GM19455 (cell line): ENCODE data around the gene NAT8L.

ENCODE experiments used
- ATAC-seq: cut with Tn5 transposase; IDR thresholded peaks from one replicate; pipeline ENCODE4 v1.9.1; 2021; ENCODE audit not compliant: unreplicated experiment

NAT8L gene

DNA sequence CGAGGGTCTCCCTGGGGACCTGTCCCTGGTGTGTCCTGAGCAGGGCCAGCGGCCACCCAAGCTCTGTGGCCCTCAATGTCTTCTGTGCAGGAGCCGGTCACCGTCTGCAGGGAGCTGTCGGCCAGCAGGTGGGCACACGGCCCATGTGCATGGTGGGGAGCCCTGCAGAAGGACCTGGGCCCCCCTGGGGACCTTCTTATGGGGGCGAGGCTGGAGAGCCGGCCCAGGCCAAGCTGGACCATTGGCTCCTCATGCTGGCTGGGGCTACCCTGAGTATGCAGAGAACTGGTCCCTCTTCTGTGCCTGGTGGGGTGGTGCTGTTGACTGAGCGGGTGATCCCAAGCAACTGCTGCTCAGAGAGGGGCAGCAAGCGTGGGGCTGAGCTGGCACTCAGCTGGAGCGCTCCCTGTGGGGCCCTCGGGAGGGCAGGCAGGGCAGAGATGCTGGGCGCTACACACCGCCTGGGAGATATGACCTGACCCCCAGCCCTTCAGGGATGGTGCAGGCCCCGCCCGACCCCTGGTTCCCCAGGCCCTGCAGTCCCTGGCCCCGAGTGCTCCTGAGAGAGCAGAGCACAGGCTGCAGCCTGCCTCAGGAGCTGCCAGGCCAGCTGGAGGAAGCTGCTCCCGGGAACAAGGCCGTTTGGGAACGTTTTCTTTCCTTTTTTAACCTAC, 14.8 kb downstream of the NAT8L start:
- ATAC-seq: no peak

DNA sequence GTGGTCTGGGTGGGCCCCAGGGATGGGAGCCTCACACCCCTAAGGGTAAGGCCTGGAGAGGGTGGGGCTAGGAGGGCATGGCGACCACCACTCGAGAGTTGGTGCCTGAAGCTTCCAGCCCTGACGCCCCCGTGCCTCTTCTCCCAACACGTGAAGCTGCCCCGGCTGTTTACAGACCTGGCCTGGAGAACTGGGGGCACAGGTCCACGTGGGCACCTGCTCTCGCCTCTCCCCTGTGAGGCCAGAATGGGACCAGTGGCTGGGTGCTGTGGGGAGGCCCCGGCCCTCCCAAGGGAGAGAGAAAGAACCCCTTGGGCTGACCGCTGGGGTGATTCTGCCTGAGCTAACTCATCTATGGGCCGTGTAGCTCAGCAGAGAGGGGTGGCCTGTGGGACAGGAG, 15.5 kb downstream of the NAT8L start:
- no peak for ATAC-seq

GRCh38 chr4:2075171-2075986, 16.3 kb downstream of the NAT8L start:
- ATAC-seq: no peak

DNA sequence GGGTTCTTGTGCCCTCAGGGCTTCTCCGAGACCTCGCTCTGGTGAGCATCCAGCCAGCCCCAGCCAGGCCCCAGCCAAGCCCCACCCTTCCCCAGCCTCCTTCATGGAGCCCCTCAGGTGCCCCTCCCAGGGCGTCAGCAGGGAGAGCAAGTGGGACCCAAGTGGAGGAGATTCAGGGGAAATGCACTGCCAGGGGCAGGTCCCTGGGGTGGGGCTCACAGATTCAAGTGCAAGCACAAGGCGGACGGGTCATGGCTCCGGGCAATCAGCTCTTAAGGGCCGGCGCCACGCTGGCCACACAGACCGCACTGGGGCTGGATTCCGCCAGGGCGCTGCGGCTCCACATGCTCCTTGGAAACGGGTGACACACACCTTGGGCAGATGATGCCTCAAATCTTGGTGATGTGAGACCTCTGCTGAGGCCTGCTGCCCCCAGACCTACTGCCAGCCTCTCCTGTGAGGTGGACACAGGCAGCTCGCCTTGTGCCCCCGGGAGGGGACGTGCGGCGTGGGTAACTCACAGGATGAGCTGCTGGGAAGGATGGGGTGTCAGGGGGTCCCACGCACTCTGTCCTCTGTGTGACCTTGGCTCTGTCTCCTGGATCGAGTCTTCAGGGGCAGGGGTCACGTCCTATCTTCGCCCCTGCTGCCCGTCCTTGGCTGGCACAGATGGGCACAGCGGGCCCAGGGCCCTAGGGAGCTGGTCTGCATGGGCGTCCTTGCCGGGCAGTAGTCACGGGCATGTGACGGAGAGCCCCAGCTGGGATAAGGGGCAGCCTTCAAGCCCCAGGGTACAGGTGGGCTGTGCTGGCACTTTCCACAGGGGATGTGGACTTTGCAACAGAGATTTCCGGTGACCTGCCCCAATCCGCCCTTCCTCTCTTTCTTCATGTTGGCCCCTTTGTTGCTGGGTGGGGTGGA, 17.1 kb downstream of the NAT8L start:
- ATAC-seq: no peak

DNA sequence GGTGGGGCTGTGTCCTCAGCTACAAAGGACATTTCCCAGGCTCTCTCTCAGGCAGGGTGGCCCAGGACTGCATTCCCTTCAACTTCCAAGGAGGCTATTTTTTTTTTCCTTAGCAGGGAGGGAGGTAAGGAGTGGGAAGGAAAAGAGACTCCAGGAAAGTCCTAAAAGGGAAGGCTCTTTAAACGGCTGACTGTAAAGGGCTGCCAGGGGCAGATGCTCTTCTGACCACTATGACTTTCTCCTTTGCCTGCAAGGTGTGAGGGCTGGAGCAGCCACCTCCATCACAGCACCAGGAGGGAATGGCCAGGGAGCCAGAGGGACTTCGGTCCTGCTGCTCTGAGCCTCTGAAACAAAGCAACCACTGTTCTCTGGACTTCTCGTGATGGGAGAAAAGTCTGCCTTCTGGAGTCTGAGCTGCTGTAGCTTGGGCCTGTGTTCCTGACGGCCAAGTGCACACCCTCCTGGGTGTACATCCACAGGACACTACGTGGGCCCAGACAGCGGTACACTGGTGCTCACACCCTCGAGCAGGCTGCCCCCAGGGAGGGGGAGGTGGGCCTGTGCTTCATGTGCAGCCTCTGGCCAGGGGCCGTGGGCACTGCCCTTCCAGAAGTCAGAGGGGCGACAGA, 17.9 kb downstream of the NAT8L start:
- no peak for ATAC-seq

DNA sequence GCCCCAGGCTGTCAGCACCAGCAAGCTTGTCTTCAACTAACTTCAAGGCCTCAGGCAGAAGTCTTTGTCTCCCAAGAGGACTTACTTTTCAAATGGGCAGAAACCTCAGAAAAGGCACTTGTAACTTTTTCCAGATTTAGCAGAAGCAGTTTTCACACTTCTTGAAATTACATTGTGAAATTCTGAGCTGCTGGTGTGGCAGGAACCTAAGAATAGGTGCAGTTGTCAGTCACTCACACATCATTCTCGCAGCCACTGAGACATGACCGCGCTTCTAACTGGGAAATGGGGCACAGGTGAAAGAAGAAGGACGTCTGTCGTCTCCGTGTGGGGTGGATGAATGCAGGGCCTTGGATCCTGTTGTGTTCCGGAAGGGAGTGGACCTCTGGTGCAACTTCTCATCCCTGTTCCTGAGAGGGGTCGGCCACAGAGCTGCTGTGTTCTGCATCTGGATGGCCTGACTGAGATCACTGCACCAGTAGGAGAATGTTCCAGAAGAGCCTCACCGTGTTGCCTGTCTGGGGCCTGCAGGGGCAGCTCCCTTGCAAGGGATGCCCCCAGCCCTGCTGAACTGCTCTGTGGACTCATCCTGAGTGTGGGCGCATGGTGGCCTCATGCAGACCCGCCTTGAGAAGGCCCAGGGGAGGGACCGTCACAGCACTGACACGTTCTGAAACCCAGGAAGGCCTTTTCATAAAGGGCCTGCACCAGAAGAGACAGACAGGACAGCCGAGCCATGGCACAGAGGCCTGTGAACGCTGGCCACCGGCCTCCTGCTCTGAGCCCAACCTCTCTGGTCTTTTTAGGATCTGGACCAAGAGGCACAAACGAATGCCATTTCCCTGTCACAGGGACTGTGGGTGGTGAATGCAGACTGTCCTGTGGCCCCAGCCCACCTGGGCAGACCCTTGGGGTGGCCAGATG, 18.7 kb downstream of the NAT8L start:
- ATAC-seq: no peak

- no peak for ATAC-seq
These were observed 19.5 kb downstream of the NAT8L start for GRCh38 chr4:2078584-2078983.

DNA sequence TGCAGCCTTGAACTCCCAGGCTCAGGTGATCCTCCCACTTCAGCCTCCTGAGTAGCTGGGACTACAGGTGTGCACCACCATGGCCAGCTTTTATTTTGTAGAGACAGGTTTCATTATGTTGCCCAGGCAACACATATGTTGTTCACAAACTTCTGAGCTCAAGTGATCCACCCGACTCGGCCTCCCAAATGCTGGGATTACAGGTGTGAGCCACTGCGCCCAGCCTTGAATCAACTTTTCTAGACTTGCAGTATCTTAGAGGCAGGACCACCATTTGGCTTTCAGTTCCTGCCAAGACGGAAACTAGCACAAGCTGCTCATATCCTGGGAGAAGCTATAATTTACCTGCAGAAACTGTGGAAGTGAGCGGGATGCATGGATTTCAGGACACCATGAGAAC, 19.9 kb downstream of the NAT8L start:
- ATAC-seq: no peak

DNA sequence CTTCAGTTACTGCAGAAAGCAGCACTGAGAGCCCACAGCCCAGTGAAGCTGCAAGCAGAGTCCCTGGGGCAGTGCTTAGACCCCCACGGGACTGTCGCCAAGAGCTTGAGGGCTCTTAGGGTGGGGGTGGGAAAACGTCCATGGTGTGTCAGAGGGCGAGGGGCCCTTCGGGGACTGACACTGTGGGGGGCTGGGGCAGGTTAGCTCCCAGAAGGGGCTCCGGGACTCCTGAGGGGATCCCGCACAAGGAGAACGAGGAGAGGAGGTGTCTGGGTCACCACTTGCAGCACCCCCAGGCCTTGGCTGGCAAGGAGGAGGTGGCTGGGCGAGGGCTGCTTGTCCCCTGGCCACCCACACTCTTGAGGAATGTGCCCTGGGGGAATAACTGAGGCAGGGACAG, 20.8 kb downstream of the NAT8L start:
- no peak for ATAC-seq

DNA sequence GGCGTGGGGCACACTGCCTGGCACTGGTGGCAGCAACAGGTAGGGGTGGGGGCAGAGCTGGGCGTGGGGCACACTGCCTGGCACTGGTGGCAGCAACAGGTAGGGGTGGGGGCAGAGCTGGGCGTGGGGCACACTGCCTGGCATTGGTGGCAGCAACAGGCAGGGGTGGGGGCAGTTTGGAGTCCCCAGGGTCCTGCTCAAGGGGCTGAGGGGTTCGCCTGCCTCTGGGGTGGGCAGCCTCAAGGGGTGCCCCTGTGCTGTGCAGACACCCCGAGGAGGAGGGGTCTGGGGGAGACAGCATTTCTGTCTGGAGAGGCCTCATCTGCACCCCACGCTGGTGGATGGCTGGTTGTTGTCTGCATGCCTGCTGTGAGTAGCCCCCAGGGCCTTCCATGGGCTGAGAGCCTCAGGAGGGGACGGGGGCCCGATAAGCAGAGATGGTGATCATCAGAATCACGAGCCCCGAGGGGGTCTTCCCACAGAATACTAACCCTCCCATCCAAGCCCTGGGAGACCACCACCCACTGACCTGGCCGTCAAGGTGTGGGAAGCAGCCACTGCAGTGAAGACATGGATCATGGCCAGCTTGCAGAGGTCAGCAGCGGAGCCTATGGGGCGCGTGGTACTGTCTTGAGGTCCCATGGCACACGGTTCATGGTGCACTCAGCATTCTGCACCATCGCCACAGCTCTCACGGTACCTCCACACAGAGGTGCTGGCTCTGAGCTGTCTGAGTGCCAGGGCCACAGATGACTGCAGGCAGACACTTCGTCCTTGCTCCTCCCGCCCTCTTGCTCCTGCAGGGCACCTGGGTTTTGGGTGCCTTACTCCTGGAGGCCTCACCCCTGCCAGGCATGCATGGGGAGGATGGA, 21.5 kb downstream of the NAT8L start:
- no peak for ATAC-seq

DNA sequence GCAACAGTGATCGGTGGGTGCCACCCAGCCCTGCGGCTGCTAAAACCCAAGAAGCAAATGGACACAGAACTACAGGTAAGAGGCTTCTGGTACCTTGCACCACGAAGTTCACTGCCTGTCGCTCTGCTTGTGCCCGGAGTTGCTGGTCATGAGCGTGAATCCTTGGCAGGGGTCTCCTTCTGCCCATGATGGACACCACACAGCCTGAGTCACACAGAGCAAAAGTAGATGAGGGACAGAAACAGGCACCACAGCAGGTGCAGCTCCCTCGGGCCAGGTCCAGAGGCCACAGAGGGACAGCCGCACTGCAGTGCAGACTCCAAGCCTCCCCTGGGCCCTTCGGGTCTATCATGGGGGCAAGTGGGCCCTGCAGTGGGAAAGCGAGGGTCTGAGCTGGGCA, 22.4 kb downstream of the NAT8L start:
- ATAC-seq: no peak

GRCh38 chr4:2082118-2082517, 23.0 kb downstream of the NAT8L start:
- no peak for ATAC-seq

- ATAC-seq: no peak
These were observed 23.5 kb downstream of the NAT8L start for GRCh38 chr4:2082627-2083026.

- no peak for ATAC-seq
These were observed 24.1 kb downstream of the NAT8L start for GRCh38 chr4:2083116-2083825.

DNA sequence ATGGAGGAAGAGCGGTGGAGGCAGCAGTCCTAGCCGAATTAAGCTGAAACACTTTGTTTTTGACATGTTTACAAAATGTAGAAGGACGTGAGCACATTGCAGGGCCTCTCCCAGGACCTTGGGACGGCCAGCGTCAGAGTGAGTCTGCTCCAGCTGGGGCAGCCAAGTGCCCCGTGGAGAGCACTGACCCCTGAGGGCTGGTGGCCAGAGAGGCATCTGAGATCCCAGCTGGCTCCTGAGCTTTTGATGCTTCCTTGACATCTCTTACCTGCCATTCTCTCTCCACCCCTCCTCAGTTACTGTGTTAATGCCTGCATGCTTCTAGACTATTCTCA, 24.7 kb downstream of the NAT8L start:
- ATAC-seq: no peak

GRCh38 chr4:2084316-2084715, 25.2 kb downstream of the NAT8L start:
- ATAC-seq: no peak

GRCh38 chr4:2085496-2085901, 26.4 kb downstream of the NAT8L start:
- ATAC-seq: no peak

GRCh38 chr4:2087170-2087569, 28.0 kb downstream of the NAT8L start:
- ATAC-seq: no peak

GRCh38 chr4:2089222-2089621, 30.1 kb downstream of the NAT8L start:
- ATAC-seq: no peak
